OCI-LY3 (cell line): Measurements from ENCODE around the gene SNRNP35.
"Not testable (repeated sequence)": the region's sequence is repeated elsewhere in the genome, so short reads cannot be mapped to it uniquely, and the experiment has no call there.

Source experiments
- H2AFZ ChIP-seq: fragments of 200-600, 300-600 bp; shearing (Covaris generic); 2 replicates; pipeline ENCODE4 v1.6.0; 2014; ENCODE audit warnings: antibody characterized with exemption, low read depth, low read length
- H3K27ac ChIP-seq: fragments of 200-600, 300-600 bp; sonication (generic); 2 replicates; pipeline ENCODE4 v1.5.1; 2014; ENCODE audit warnings: mild to moderate bottlenecking, low read length, moderate library complexity, mixed read lengths
- H3K27me3 ChIP-seq: fragments of 200-600, 300-600 bp; sonication (generic); 2 replicates; pipeline ENCODE4 v1.6.1; 2014; ENCODE audit warnings: low read depth, low read length, mixed read lengths
- H3K36me3 ChIP-seq: fragments of 200-600, 300-600 bp; sonication (generic); replicated peaks from 2 replicates; pipeline ENCODE3; 2014; ENCODE audit warnings: low read depth, low read length, mixed read lengths
- H3K4me1 ChIP-seq: fragments of 300-600, 200-600 bp; sonication (generic); 2 replicates; pipeline ENCODE4 v1.6.1; 2014; ENCODE audit warnings: low read length, mixed read lengths
- H3K4me2 ChIP-seq: fragments of 200-600, 300-600 bp; sonication (generic); 2 replicates; pipeline ENCODE4 v1.6.1; 2014; ENCODE audit warnings: low read length, mixed read lengths
- H3K4me3 ChIP-seq: fragments of 300-600, 200-600 bp; sonication (generic); 2 replicates; pipeline ENCODE4 v1.5.1; 2014; ENCODE audit warnings: antibody characterized with exemption, mild to moderate bottlenecking, low read length, moderate library complexity
- H3K79me2 ChIP-seq: fragments of 300-600, 200-600 bp; shearing (Covaris generic); 2 replicates; pipeline ENCODE4 v1.6.1; 2014; ENCODE audit warnings: mild to moderate bottlenecking, low read length, mixed read lengths
- H3K9ac ChIP-seq: fragments of 300-600, 200-600 bp; shearing (Covaris generic); 2 replicates; pipeline ENCODE4 v1.6.0; 2014; ENCODE audit warnings: mild to moderate bottlenecking, low read length, moderate library complexity
- H3K9me3 ChIP-seq: fragments of 200-600, 300-600 bp; shearing (Covaris generic); 2 replicates; pipeline ENCODE4 v1.6.1; 2014; ENCODE audit warnings: low read length, mixed read lengths; ENCODE audit not compliant: insufficient read depth
- H4K20me1 ChIP-seq: fragments of 200-600, 300-600 bp; sonication (generic); 2 replicates; pipeline ENCODE4 v1.6.1; 2016; ENCODE audit warnings: low read length, mixed read lengths; ENCODE audit not compliant: insufficient read depth
- EZH2phosphoT487 ChIP-seq: fragments of 200-600 bp; shearing (Covaris generic); IDR thresholded peaks from 2 replicates; pipeline ENCODE4 v1.6.1; 2018; ENCODE audit warnings: antibody characterized with exemption, mixed run types, low read depth
- TF ChIP-seq, protein P1 (sequence below): fragments of 200-600, 300-600 bp; sonication (generic); IDR thresholded peaks from 2 replicates; pipeline ENCODE4 v1.5.1; 2014; ENCODE audit warnings: antibody characterized with exemption, low read length, low read depth

The SNRNP35 gene

DNA sequence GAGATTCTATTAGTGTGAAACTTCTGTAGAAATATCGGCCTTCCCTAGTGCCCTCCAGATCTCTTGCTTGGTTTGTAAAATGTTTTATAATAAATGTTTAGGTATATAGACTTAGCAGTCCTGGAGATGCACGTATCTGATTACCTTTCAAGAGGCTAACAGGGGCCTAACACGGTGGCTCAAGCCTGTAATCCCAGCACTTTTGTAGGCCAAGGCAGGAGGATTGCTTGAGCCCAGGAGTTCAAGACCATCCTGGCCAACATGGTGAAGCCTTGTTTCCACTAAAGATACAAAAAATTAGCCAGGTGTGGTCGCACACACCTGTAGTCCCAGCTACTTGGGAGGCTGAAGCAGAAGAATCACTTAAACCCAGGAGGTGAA, 11.6 kb upstream of the SNRNP35 start:
- H3K36me3 ChIP-seq = peaks cover 8% of the 10 kb centered on the region
- peak overlapping the region; percentile 63 for H3K27ac ChIP-seq
- H2AFZ ChIP-seq = no peak overlapping the region
- TF ChIP-seq EZH2phosphoT487 = no peak
- TF ChIP-seq, protein P1, sequence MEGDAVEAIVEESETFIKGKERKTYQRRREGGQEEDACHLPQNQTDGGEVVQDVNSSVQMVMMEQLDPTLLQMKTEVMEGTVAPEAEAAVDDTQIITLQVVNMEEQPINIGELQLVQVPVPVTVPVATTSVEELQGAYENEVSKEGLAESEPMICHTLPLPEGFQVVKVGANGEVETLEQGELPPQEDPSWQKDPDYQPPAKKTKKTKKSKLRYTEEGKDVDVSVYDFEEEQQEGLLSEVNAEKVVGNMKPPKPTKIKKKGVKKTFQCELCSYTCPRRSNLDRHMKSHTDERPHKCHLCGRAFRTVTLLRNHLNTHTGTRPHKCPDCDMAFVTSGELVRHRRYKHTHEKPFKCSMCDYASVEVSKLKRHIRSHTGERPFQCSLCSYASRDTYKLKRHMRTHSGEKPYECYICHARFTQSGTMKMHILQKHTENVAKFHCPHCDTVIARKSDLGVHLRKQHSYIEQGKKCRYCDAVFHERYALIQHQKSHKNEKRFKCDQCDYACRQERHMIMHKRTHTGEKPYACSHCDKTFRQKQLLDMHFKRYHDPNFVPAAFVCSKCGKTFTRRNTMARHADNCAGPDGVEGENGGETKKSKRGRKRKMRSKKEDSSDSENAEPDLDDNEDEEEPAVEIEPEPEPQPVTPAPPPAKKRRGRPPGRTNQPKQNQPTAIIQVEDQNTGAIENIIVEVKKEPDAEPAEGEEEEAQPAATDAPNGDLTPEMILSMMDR = no peak
- no peaks in the 10 kb centered on the region for H3K79me2 ChIP-seq
- H3K27me3 ChIP-seq = no peaks in the 10 kb centered on the region
- H3K9me3 ChIP-seq = no peaks in the 10 kb centered on the region
- H3K9ac ChIP-seq = peak overlapping the region; percentile 45; the same call in 1 of the 2 replicates
- H3K4me1 ChIP-seq = peaks cover 47% of the 10 kb centered on the region
- H3K4me2 ChIP-seq = peak overlapping the region; percentile 72
- no peaks in the 10 kb centered on the region for H4K20me1 ChIP-seq
- H3K4me3 ChIP-seq = peak overlapping the region; percentile 55; the same call in 1 of the 2 replicates

GRCh38 chr12:123449249-123449733, 8.6 kb upstream of the SNRNP35 start:
- Histone ChIP-seq H3K4me2 (no peak overlapping the region), H3K9ac (no peak overlapping the region)

DNA sequence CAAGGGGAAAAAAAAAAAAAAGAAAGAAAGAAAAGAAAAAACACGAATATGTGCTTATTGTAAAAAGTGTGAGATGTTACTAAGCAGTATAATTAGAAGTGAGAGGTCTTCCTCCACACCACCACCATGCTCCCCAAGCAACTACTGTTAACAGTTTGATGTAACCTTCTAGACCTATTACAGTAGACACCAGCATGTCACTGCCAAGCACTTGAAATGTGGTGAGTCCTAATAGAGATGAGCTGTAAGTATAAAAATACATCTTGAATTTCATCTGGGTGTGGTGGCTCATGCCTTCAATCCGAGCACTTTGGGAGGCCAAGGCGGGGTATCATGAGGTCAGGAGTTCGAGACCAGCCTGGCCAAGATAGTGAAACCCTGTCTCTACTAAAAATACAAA, 8.1 kb upstream of the SNRNP35 start:
- Histone ChIP-seq H2AFZ (no peak overlapping the region), H3K27me3 (no peaks in the 10 kb centered on the region), H3K79me2 (no peaks in the 10 kb centered on the region), H3K9me3 (no peaks in the 10 kb centered on the region), H4K20me1 (no peaks in the 10 kb centered on the region), H3K4me3 (no peak overlapping the region), H3K27ac (no peak overlapping the region), H3K4me2 (no peak overlapping the region), H3K36me3 (no peaks in the 10 kb centered on the region), H3K9ac (no peak overlapping the region), H3K4me1 (peaks cover 17% of the 10 kb centered on the region)
- TF ChIP-seq EZH2phosphoT487 = no peak
- TF ChIP-seq, protein P1 = no peak

More at GRCh38 chr12:123449249-123449733, 8.6 kb upstream of the SNRNP35 start:
- TF ChIP-seq, protein P1 = no peak
- TF ChIP-seq EZH2phosphoT487 = no peak
- H3K9me3 ChIP-seq = no peaks in the 10 kb centered on the region
- peaks cover 4% of the 10 kb centered on the region for H3K36me3 ChIP-seq
- H3K79me2 ChIP-seq = no peaks in the 10 kb centered on the region
- H3K4me3 ChIP-seq = no peak overlapping the region
- H2AFZ ChIP-seq = no peak overlapping the region
- no peak overlapping the region for H3K27ac ChIP-seq
- H3K27me3 ChIP-seq = no peaks in the 10 kb centered on the region
- no peaks in the 10 kb centered on the region for H4K20me1 ChIP-seq
- peaks cover 23% of the 10 kb centered on the region for H3K4me1 ChIP-seq

- H3K4me3 ChIP-seq = no peak overlapping the region
- H2AFZ ChIP-seq = no peak overlapping the region
- no peak overlapping the region for H3K9ac ChIP-seq
- TF ChIP-seq, protein P1 = no peak
- TF ChIP-seq EZH2phosphoT487 = no peak
- H3K9me3 ChIP-seq = no peaks in the 10 kb centered on the region
- H3K36me3 ChIP-seq = no peaks in the 10 kb centered on the region
- peaks cover 9% of the 10 kb centered on the region for H3K4me1 ChIP-seq
- H3K27ac ChIP-seq = no peak overlapping the region
- H4K20me1 ChIP-seq = no peaks in the 10 kb centered on the region
- H3K79me2 ChIP-seq = no peaks in the 10 kb centered on the region
- no peaks in the 10 kb centered on the region for H3K27me3 ChIP-seq
- H3K4me2 ChIP-seq = no peak overlapping the region
These were observed 7.3 kb upstream of the SNRNP35 start for GRCh38 chr12:123450636-123451035.

GRCh38 chr12:123452276-123452550, 5.7 kb upstream of the SNRNP35 start:
- not testable (repeated sequence) for H4K20me1 ChIP-seq, H2AFZ ChIP-seq, H3K36me3 ChIP-seq, H3K27me3 ChIP-seq, H3K4me3 ChIP-seq, H3K79me2 ChIP-seq, H3K9ac ChIP-seq, H3K9me3 ChIP-seq, H3K27ac ChIP-seq, H3K4me1 ChIP-seq, H3K4me2 ChIP-seq
